ENCODE data around the gene HYAL2. TPM values are rescaled to one million over a fixed set of nuclear protein-coding genes. Genes with fewer than 3 reads are reported as not detected.

HYAL2 gene
- total RNA-seq, 2 experiments from 2014 or later = 7.4 TPM

DNA sequence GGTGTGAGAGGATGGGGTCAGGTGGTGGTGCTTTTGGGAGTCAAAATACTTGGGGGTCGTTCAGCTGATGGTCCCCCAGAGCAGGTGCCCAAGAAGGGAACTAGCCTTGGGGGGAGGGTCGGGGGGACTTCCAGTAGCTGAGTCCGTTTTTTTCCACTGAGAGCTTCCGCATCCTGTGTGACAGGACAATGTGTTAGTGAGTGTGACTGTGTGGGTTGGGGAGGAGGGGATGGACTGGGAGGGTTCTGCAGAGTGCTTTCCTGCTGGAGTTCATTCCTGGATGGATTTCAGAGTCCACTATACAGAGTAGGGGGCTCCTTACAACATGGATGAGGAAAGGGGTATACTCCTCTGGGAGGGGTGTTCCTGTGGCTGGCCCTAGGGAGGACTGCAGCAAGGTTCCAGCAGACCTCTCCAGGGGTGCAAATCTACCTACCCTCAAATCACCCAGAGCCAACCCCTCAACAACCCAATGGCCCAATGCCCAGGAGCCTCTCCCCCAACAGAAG, 601 bp upstream of the HYAL2 start:
- peak; percentile 42 for DNase-seq
- ATAC-seq = no peak
- no peaks in the 10 kb centered on the region for H3K9me3 Mint-ChIP-seq (ENCODE audit: low read depth)
- H3K4me1 Mint-ChIP-seq = peaks cover 36% of the 10 kb centered on the region
- no peaks in the 10 kb centered on the region for H3K36me3 Mint-ChIP-seq
- CTCF ChIA-PET = interaction anchor here (0.9 to 18.0 kb wide), 7 partner anchors 12 to 131 kb away, joined by 3 to 266 read pairs (median 6); partner anchors contain the start of genes HYAL1, HYAL3, IFRD2 and NAA80
- H3K27ac Mint-ChIP-seq = peak overlapping the region; percentile 47
- H3K27me3 Mint-ChIP-seq = no peaks in the 10 kb centered on the region
- no peak overlapping the region for H3K4me3 Mint-ChIP-seq

DNA sequence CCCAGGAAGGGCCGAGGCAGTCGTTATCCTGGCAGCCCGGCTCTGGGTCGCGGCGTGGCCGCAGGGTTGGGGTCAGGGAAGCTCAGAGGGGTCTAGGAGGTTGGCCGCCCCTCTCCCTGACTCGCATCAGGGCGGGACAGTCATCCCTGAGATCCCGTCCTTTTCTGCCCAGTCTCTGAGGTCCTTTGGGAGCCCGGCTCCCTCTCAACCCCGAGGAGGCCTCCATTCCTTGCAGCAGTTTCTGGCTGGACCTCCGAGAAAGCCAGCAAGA, 495 bp downstream of the HYAL2 start:
- no peaks in the 10 kb centered on the region for H3K27me3 Mint-ChIP-seq
- CTCF ChIA-PET = interaction anchor here (1.3 to 18.0 kb wide), 5 partner anchors 13 to 47 kb away, joined by 3 to 266 read pairs (median 21); partner anchors contain the start of genes HYAL1, HYAL3, IFRD2 and NAA80
- H3K36me3 Mint-ChIP-seq = no peaks in the 10 kb centered on the region
- no peaks in the 10 kb centered on the region for H3K9me3 Mint-ChIP-seq (ENCODE audit: low read depth)
- peaks cover 36% of the 10 kb centered on the region for H3K4me1 Mint-ChIP-seq
- ATAC-seq = no peak
- no peak overlapping the region for H3K27ac Mint-ChIP-seq
- H3K4me3 Mint-ChIP-seq = no peak overlapping the region
- DNase-seq = no peak

DNA sequence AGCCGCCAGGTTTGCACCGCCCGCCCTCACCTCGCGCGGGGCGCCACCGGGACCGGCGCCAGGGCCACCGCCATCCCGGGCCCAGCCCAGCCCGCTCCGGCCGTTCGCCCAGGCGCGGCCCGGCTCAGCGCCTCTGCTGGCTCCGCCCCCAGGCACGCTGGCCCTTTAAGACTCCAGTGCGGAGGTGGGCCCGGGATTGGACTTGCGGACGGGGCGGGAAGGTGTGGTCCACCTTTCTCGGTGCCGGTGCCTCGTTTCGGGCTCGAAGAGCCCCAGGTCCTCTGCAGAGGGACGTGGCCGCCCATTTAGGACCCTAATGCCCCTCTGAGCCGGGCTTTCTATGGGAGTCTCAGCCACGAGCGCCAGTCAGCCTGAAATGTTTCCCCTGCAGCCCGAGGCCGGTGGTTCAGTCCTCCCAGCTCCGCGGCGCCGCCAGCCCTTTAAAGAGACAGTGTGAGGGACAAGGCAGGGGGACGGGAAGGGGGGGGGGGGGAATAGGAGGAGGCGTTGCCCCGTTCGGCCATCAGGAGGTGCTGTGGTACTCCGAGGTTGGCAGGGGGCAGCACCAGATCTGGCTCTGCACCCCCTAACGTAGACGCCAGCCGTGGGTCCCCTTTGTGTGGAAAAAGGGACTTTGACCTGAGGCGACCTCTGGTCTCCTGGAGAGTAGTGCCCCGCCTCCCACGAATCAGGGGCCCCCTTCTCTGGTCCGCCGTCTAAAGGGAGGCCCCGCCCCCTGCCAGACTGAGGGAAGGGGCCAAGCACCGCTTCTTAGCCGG, 1.0 kb downstream of the HYAL2 start:
- ATAC-seq = peak; percentile 76
- no peaks in the 10 kb centered on the region for H3K9me3 Mint-ChIP-seq (ENCODE audit: low read depth)
- CTCF ChIA-PET = interaction anchor here (1.3 to 18.0 kb wide), 4 partner anchors 14 to 75 kb away, joined by 3 to 266 read pairs (median 47); partner anchors contain the start of genes HYAL1, HYAL3, IFRD2 and NAA80
- peak overlapping the region; percentile 89 for H3K4me3 Mint-ChIP-seq
- peak overlapping the region; percentile 93 for H3K27ac Mint-ChIP-seq
- H3K4me1 Mint-ChIP-seq = peaks cover 37% of the 10 kb centered on the region
- H3K27me3 Mint-ChIP-seq = no peaks in the 10 kb centered on the region
- peak; percentile 90 for DNase-seq
- no peaks in the 10 kb centered on the region for H3K36me3 Mint-ChIP-seq

DNA sequence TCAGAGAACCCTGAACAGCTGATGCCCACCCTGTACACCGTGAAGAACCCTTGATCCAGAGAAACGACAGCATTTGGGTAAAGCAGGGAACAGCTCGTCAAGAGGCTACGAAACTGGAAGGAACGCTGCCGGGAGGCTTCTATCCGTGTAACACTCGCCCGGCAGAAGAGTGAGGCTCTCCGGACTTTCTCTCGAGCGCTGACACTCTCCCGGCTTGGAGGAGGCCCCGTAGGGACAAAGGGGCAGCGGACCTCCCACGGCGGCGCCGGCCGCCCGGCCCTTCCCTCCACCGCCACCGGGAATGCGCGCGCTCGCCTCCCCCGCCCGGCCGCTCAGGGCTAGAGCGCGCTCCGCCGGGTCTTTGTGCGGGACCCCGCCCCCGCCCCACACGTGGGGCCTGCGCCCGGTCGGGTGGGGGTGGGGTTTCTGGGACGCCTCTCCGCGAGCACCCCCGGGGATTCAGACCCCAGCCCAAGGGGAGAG, 1.7 kb downstream of the HYAL2 start:
- Mint-ChIP-seq H3K9me3 (ENCODE audit: low read depth) (no peaks in the 10 kb centered on the region), H3K4me1 (peaks cover 39% of the 10 kb centered on the region), H3K36me3 (peaks cover 3% of the 10 kb centered on the region), H3K4me3 (peak overlapping the region; percentile 89), H3K27me3 (no peaks in the 10 kb centered on the region), H3K27ac (peak overlapping the region; percentile 80)
- ATAC-seq (peak; percentile 50), DNase-seq (no peak)
- CTCF ChIA-PET = interaction anchor here (0.8 to 18.0 kb wide), 5 partner anchors 15 to 74 kb away, joined by 3 to 266 read pairs (median 3); partner anchors contain the start of genes HYAL1, HYAL3, IFRD2 and NAA80

DNA sequence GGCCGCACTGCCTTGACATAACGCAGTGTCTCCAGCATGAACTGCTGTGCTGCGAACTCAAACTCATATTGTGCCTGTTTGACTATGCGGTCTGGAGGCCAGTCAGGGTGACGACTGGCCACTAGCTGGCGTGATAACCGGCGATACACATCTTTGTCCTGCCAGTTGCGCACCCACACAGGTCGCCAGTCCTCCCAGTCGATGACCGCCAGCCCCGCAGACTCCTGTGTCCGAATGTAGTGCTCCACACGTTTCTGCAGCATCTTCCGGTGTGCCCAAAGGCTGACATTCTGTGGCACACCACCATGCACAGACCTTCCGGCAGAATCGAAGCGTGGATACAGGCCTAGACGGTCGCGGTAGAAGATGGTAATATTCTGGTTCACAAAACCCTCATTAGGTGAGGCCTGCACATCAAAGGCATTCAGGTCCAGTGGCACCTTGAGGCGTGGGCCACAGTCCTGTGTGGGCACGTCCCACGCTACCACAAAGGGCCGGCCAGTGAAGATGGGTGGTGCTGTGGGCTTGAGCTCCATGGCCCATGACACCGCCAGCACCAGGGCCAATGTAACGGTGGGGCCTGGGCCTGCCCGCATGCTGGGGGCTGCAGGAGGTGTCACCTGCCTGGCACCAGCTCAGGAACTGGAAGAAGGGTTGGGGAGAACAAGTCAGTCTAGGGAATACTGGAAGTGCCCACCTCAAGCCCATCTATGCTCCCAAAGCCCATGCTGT, 2.5 kb downstream of the HYAL2 start:
- ATAC-seq = no peak
- Mint-ChIP-seq H3K27me3 (no peaks in the 10 kb centered on the region), H3K9me3 (ENCODE audit: low read depth) (no peaks in the 10 kb centered on the region), H3K4me3 (peak overlapping the region; percentile 89), H3K36me3 (peaks cover 3% of the 10 kb centered on the region), H3K4me1 (peaks cover 45% of the 10 kb centered on the region), H3K27ac (no peak overlapping the region)
- peak; percentile 41 for DNase-seq
- CTCF ChIA-PET = interaction anchor here (0.8 to 18.0 kb wide), 5 partner anchors 15 to 73 kb away, joined by 3 to 266 read pairs (median 4); partner anchors contain the start of genes HYAL1, HYAL3, IFRD2 and NAA80

DNA sequence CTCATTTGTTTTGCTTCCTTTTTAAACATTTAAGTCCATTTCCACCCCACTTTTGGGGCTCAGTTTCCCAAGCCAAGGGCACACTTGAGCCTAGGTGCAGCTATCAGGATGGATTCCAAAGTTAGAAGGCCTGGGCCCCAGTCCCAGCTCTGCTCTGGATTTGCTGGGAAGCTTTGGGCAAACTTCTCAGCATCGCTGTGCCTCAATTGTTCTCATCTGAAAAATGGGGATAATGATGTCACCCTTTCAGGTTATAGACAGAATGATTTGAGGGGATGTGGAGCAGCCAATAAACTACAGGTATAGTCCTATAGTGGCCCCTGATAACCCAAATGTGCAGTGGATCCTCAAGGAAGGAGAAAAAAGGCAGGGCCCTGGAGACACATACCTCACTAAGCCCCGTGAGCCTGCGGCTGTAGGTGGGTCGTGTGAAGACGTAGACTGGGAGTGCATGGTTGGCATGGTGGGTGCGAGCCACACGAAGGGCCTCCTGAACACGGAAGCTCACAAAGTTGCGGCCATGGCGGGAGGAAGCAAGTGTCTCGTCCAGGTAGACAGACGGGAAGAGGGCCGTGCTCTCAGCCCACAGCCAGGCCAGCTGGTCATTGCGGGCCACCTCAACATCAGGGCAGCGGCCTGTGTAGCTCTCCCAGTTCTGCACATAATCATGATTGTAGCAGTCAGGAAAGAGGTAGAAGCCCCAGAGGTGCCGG, 3.2 kb downstream of the HYAL2 start:
- Mint-ChIP-seq H3K4me1 (peaks cover 45% of the 10 kb centered on the region), H3K27ac (no peak overlapping the region)
- CTCF ChIA-PET = interaction anchor here (2.0 to 18.0 kb wide), 3 partner anchors 16 to 58 kb away, joined by 4 to 266 read pairs (median 91); partner anchors contain the start of genes HYAL1, HYAL3, IFRD2 and NAA80

DNA sequence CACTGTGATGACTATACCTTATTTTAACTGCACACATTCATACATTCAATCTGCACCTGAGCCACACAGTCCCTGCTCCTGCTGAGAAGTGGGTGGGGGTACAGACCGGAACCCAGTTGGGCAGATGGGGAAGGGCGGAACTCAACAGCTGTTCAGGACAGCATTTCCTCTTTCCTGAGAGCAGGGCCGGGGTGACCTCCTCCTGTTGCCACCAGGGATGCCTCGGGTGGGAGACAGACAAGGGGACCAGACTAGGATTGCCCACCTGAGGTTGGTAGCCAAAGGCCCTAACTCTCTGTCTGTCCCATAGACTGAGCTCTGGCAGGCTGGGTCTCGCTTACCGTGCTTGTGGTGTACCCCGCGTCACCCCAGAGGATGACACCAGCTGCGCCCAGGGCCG, 3.9 kb downstream of the HYAL2 start:
- peak; percentile 38 for DNase-seq
- no peak overlapping the region for H3K4me3 Mint-ChIP-seq
- no peaks in the 10 kb centered on the region for H3K9me3 Mint-ChIP-seq (ENCODE audit: low read depth)
- no peak for ATAC-seq
- H3K27ac Mint-ChIP-seq = no peak overlapping the region
- H3K27me3 Mint-ChIP-seq = no peaks in the 10 kb centered on the region
- H3K36me3 Mint-ChIP-seq = peaks cover 3% of the 10 kb centered on the region
- peaks cover 50% of the 10 kb centered on the region for H3K4me1 Mint-ChIP-seq
- CTCF ChIA-PET = interaction anchor here (2.0 to 18.0 kb wide), 3 partner anchors 17 to 58 kb away, joined by 4 to 266 read pairs (median 91); partner anchors contain the start of genes HYAL1, HYAL3, IFRD2 and NAA80

More for the DNA sequence above, 3.2 kb downstream of the HYAL2 start:
- DNase-seq = peak; percentile 39
- ATAC-seq = no peak
- Mint-ChIP-seq H3K9me3 (ENCODE audit: low read depth) (no peaks in the 10 kb centered on the region), H3K36me3 (peaks cover 3% of the 10 kb centered on the region), H3K27me3 (no peaks in the 10 kb centered on the region), H3K4me3 (no peak overlapping the region)

DNA sequence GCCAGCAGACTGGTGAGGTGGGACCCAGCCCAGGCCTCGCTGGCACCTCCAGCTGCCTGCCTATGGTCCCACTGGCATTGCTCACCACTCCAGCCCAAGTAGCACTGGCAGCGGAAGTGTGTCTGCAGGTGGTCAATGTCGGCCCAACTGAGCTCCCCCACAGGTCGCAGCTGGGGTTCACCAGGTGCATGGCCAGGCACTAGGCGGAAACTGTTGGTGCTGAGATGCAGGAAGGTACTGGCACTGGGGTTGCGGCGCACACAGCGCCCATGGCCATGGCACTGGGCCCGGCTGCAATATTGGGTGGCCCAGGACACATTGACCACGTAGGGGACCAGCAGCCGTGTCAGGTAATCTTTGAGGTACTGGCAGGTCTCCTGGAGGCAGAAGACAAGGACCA, 4.4 kb downstream of the HYAL2 start:
- Mint-ChIP-seq H3K4me3 (no peak overlapping the region), H3K27me3 (no peaks in the 10 kb centered on the region), H3K4me1 (peaks cover 50% of the 10 kb centered on the region), H3K27ac (no peak overlapping the region), H3K9me3 (ENCODE audit: low read depth) (no peaks in the 10 kb centered on the region), H3K36me3 (peaks cover 3% of the 10 kb centered on the region)
- ATAC-seq (no peak), DNase-seq (peak; percentile 38)
- CTCF ChIA-PET = interaction anchor here (1.9 to 18.0 kb wide), 3 partner anchors 15 to 57 kb away, joined by 4 to 266 read pairs (median 6); partner anchors contain the start of genes HYAL1, HYAL3, IFRD2 and NAA80

DNA sequence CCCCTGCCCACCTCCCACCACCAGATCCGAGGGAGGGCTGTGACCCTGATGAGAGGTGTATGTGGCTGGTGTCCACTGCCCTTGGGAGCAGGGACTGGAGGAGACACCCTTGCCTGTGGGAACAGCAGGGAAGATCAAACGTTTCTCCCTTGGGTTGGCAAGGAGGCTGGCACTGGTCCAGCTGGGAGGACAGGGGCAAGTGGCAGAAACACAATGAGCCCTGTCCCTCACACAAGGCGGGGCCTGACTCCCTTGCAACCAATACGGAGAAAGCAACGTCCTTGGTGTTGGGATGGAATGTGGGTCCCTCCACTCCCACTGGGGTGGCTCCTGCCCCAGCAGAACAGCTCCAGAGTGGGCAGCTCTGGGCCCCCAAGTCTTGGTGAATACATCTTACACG, 5.2 kb downstream of the HYAL2 start:
- peaks cover 3% of the 10 kb centered on the region for H3K36me3 Mint-ChIP-seq
- H3K9me3 Mint-ChIP-seq (ENCODE audit: low read depth) = no peaks in the 10 kb centered on the region
- no peaks in the 10 kb centered on the region for H3K27me3 Mint-ChIP-seq
- no peak for ATAC-seq
- H3K27ac Mint-ChIP-seq = peak overlapping the region; percentile 91
- H3K4me3 Mint-ChIP-seq = no peak overlapping the region
- CTCF ChIA-PET = interaction anchor here (0.7 to 18.0 kb wide), 5 partner anchors 16 to 91 kb away, joined by 3 to 266 read pairs (median 6); partner anchors contain the start of genes HYAL1, HYAL3, IFRD2 and NAA80
- peak; percentile 43 for DNase-seq
- H3K4me1 Mint-ChIP-seq = peaks cover 49% of the 10 kb centered on the region

DNA sequence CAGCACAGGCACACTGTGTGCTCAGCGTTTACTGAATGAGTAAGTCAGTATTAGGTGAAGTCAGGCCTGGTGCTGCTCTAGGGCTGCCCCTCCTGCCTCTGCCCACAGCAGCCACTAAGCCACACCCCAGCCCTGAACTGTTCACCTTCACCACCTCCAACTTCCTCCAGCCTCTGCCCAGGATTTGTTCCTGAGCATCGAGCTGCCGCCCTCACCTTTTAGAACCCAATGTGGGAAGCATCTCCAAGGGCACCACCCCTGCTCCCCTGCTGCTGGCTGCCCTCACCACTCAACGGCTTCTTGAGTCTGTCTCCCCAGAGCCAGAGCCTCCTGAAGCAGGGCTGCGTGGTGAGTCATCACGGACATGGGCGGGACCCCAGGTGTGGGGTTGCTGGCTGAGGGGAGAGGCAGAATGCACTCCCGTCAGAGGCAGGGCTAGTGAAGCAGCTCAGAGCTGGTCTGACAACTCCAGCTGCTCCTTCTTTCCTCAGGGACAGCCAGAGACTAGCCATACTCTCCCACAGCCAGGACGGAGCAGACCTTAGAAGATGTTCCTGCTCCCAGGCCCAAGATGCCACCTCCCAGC, 5.8 kb downstream of the HYAL2 start:
- Mint-ChIP-seq H3K4me1 (peaks cover 48% of the 10 kb centered on the region), H3K36me3 (peaks cover 3% of the 10 kb centered on the region), H3K27me3 (no peaks in the 10 kb centered on the region), H3K27ac (peak overlapping the region; percentile 91), H3K4me3 (peak overlapping the region; percentile 60), H3K9me3 (ENCODE audit: low read depth) (no peaks in the 10 kb centered on the region)
- ATAC-seq (peak; percentile 82), DNase-seq (peak; percentile 94)
- CTCF ChIA-PET = interaction anchor here (0.6 to 18.0 kb wide), 7 partner anchors 17 to 122 kb away, joined by 3 to 266 read pairs (median 5); partner anchors contain the start of genes HYAL1, HYAL3, IFRD2 and NAA80

DNA sequence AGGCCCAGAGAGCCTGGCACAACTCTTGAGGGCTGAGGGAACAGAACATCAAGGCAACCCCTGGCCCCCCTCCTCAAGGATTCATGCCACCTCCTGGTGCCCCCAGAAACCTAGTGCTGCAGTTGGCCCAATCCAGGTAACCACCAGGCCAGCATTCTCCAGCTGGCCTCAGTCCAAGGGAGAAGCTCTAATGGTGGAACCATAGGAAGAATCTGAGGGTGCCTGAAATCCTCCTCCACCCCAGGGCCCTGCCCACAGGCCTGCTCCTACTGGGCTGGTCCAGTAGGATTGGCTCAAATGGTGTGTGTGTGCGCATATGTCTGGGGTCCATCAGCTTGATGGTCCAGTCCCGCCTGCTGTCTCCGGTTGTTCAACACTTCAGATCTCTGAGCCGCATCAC, 7.7 kb downstream of the HYAL2 start:
- CTCF ChIA-PET = interaction anchor here (1.6 to 18.0 kb wide), 4 partner anchors 9 to 120 kb away, joined by 6 to 266 read pairs (median 8); partner anchors contain the start of genes HYAL1, HYAL3, IFRD2 and NAA80
- ATAC-seq = no peak
- Mint-ChIP-seq H3K27ac (peak overlapping the region; percentile 48), H3K27me3 (no peaks in the 10 kb centered on the region), H3K9me3 (ENCODE audit: low read depth) (peaks cover 1% of the 10 kb centered on the region), H3K4me1 (peaks cover 39% of the 10 kb centered on the region), H3K36me3 (peaks cover 4% of the 10 kb centered on the region), H3K4me3 (no peak overlapping the region)
- peak; percentile 35 for DNase-seq

DNA sequence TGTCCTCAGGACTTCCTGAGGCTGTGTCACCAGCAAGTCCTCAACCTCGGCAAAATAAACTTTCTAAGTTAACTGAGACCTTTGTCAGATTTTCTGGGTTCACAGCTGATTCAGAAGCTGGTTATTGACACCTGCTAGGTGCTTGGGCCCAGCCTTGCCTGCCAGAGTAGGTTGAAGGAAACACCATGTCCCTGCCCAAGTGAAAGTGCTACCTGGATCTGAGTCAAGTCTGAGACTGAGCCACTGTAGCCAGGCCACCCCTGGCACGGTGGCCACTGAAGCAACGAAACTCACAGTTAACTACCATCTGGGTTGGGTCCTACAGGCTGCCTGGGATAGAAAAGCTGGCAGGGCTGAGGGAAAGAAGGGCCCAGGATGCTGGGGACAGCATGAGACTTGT, 8.2 kb downstream of the HYAL2 start:
- DNase-seq (peak; percentile 39), ATAC-seq (no peak)
- H3K9me3 Mint-ChIP-seq (ENCODE audit: low read depth) = peaks cover 3% of the 10 kb centered on the region
- H3K36me3 Mint-ChIP-seq = peaks cover 8% of the 10 kb centered on the region
- peaks cover 35% of the 10 kb centered on the region for H3K4me1 Mint-ChIP-seq
- H3K27ac Mint-ChIP-seq = peak overlapping the region; percentile 48
- H3K27me3 Mint-ChIP-seq = no peaks in the 10 kb centered on the region
- H3K4me3 Mint-ChIP-seq = no peak overlapping the region
- CTCF ChIA-PET = interaction anchor here (1.6 to 18.0 kb wide), 4 partner anchors 10 to 120 kb away, joined by 6 to 266 read pairs (median 8); partner anchors contain the start of genes HYAL1, HYAL3, IFRD2 and NAA80
